22Rv1 (cell line): ENCODE results near the gene SPTBN1.

Experiments
- CTCF ChIP-seq: fragments of 450-650 bp; IDR thresholded peaks from 2 replicates; pipeline ENCODE4 v1.5.1; 2017; ENCODE audit warnings: mild to moderate bottlenecking
- ZFX ChIP-seq: fragments of 450-650 bp; IDR thresholded peaks from 2 replicates; pipeline ENCODE4 v1.6.1; 2017; ENCODE audit warnings: antibody characterized with exemption, borderline replicate concordance

GRCh38 chr2:54500404-54501205, 44.5 kb downstream of the SPTBN1 start:
- no peak for TF ChIP-seq CTCF
- no peak for TF ChIP-seq ZFX
